GM12872 (cell line): ENCODE data around the gene PSPH.

Experiments
- CTCF ChIP-seq: IDR thresholded peaks from 3 replicates; pipeline ENCODE4 v1.5.1; 2011; ENCODE audit warnings: low read depth, mild to moderate bottlenecking, low read length, moderate library complexity; ENCODE audit not compliant: insufficient read depth

The PSPH gene

GRCh38 chr7:56040730-56041129, 10.5 kb downstream of the PSPH start:
- no peak for TF ChIP-seq CTCF

GRCh38 chr7:56033671-56034432, 17.4 kb downstream of the PSPH start:
- TF ChIP-seq CTCF, result peak; percentile 48; the same call in 2 of the 3 replicates

- TF ChIP-seq CTCF, result no peak
These were observed 20.9 kb downstream of the PSPH start for GRCh38 chr7:56030340-56030739.

GRCh38 chr7:56028942-56029630, 22.2 kb downstream of the PSPH start:
- no peak for TF ChIP-seq CTCF

- no peak for TF ChIP-seq CTCF
These were observed 24.7 kb downstream of the PSPH start for GRCh38 chr7:56026538-56026937.

GRCh38 chr7:56023500-56023899, 27.7 kb downstream of the PSPH start:
- no peak for TF ChIP-seq CTCF

- TF ChIP-seq CTCF, result no peak
These were observed 31.7 kb downstream of the PSPH start for GRCh38 chr7:56019501-56019900.
